H1 (cell line): ENCODE results near the gene ARHGEF12. TPM values are rescaled to one million over a fixed set of nuclear protein-coding genes. Genes with fewer than 3 reads are reported as not detected.
A peak's percentile ranks its signal among the peaks of the same experiment; 100 is the strongest.

Experiments
- CTCF ChIA-PET: fragments of 300-600 bp; sonication (Branson Sonifier 250); formaldehyde crosslinking; loops from one replicate; lab custom pipeline; 2021; ENCODE audit not compliant: partially characterized antibody; lab: Charles Lee
- POLR2A ChIA-PET: fragments of 300-600 bp; sonication (Branson Sonifier 250); formaldehyde crosslinking; loops from one replicate; lab custom pipeline; 2021; ENCODE audit warnings: inconsistent platforms; ENCODE audit not compliant: partially characterized antibody; lab: Charles Lee
- DNase-seq, 2 experiments: peaks; one replicate each; pipeline versions ENCODE4 v3.0.0 to v3.0.0-alpha.2; 2010 to 2022; ENCODE audit warnings: low spot score in 2 of 2, low read depth in 1 of 2, mixed read lengths in 1 of 2
- FAIRE-seq: peaks from 2 replicates; lab custom pipeline; 2011; peaks lifted over from hg19 to GRCh38; lab: Jason Lieb, UNC
- H2AFZ ChIP-seq: 2 replicates; pipeline ENCODE4 v1.8.1; 2012; ENCODE audit warnings: low read length, inconsistent platforms
- H2AK5ac ChIP-seq: 2 replicates; pipeline ENCODE4 v1.6.1; 2013; ENCODE audit warnings: low read depth, low read length
- H2BK120ac ChIP-seq: replicated peaks from 2 replicates; pipeline ENCODE3; 2013; ENCODE audit warnings: low read depth, low read length, inconsistent platforms
- H2BK12ac ChIP-seq: 2 replicates; pipeline ENCODE4 v1.6.1; 2013; ENCODE audit warnings: low read depth, low read length
- H2BK15ac ChIP-seq: 2 replicates; pipeline ENCODE4 v1.6.1; 2013; ENCODE audit warnings: low read length
- H2BK20ac ChIP-seq: 2 replicates; pipeline ENCODE4 v1.6.1; 2013; ENCODE audit warnings: low read length
- H2BK5ac ChIP-seq: 2 replicates; pipeline ENCODE4 v1.6.1; 2013; ENCODE audit warnings: low read depth, low read length
- H3K14ac ChIP-seq: 2 replicates; pipeline ENCODE4 v1.6.1; 2013; ENCODE audit warnings: inconsistent platforms; ENCODE audit not compliant: insufficient read length
- H3K18ac ChIP-seq: 2 replicates; pipeline ENCODE4 v1.6.1; 2013; ENCODE audit warnings: low read length; ENCODE audit errors: extremely low read depth
- H3K23ac ChIP-seq: 2 replicates; pipeline ENCODE4 v1.6.1; 2013; ENCODE audit warnings: inconsistent platforms; ENCODE audit not compliant: insufficient read length
- H3K23me2 ChIP-seq: 2 replicates; pipeline ENCODE4 v1.6.1; 2013; ENCODE audit warnings: low read depth, low read length
- H3K27ac ChIP-seq: 2 replicates; pipeline ENCODE4 v1.6.1; 2011; ENCODE audit warnings: low read depth, low read length, inconsistent platforms
- H3K27me3 ChIP-seq, 4 experiments: replicated peaks in 1 of 4; 1 replicate in 1 of 4; 2 replicates in 3 of 4; pipeline versions ENCODE4 v1.6.1 to v1.8.1; 2011 to 2013; ENCODE audit warnings: low read length in 3 of 4, mild to moderate bottlenecking in 3 of 4, inconsistent platforms in 2 of 4, mixed read lengths in 2 of 4, moderate library complexity in 1 of 4; ENCODE audit not compliant: control insufficient read depth in 3 of 4, insufficient read depth in 3 of 4; ENCODE audit errors: extremely low read depth in 1 of 4
- H3K36me3 ChIP-seq, 4 experiments: 2 replicates each; pipeline versions ENCODE4 v1.6.1 to v1.8.1; 2011 to 2013; ENCODE audit warnings: mild to moderate bottlenecking in 4 of 4, low read length in 3 of 4, moderate library complexity in 2 of 4, control low read depth in 1 of 4, inconsistent platforms in 1 of 4; ENCODE audit not compliant: insufficient read depth in 4 of 4, control insufficient read depth in 2 of 4
- H3K4ac ChIP-seq: replicated peaks from 2 replicates; pipeline ENCODE3; 2013; ENCODE audit warnings: low read length, low read depth, mixed read lengths, inconsistent platforms; ENCODE audit not compliant: insufficient read length
- H3K4me1 ChIP-seq, 4 experiments: replicated peaks in 1 of 4; 1 replicate in 1 of 4; 2 replicates in 3 of 4; pipeline versions ENCODE4 v1.6.1 to v1.8.1; 2011 to 2013; ENCODE audit warnings: low read length in 3 of 4, inconsistent platforms in 2 of 4, mixed read lengths in 1 of 4; ENCODE audit not compliant: insufficient read depth in 4 of 4, control insufficient read depth in 3 of 4
- H3K4me2 ChIP-seq, 2 experiments: 2 replicates each; pipeline versions ENCODE4 v1.6.1 to v1.8.1; 2011 to 2013; ENCODE audit warnings: low read depth in 2 of 2, low read length in 2 of 2, control low read depth in 1 of 2, inconsistent platforms in 1 of 2, mild to moderate bottlenecking in 1 of 2; ENCODE audit not compliant: insufficient read depth in 1 of 2
- H3K4me3 ChIP-seq, 4 experiments: fragments of 200-600, 300-600 bp in 1 of 4; sonication (generic), shearing (Covaris generic), sonication (Bioruptor Twin) in 1 of 4; 2 replicates each; pipeline versions ENCODE4 v1.5.1 to v1.8.1; 2011 to 2016; ENCODE audit warnings: low read length in 4 of 4, low read depth in 3 of 4, control low read depth in 2 of 4, inconsistent platforms in 2 of 4, mild to moderate bottlenecking in 2 of 4, mixed read lengths in 1 of 4, moderate library complexity in 1 of 4; ENCODE audit not compliant: insufficient read depth in 2 of 4; ENCODE audit errors: extremely low read depth in 1 of 4
- H3K56ac ChIP-seq: replicated peaks from 2 replicates; pipeline ENCODE3; 2013; ENCODE audit warnings: low read depth, mild to moderate bottlenecking, mixed read lengths, low read length, inconsistent platforms; ENCODE audit not compliant: insufficient read length
- H3K79me1 ChIP-seq: 2 replicates; pipeline ENCODE4 v1.6.1; 2013; ENCODE audit warnings: low read depth, low read length, control low read depth
- H3K79me2 ChIP-seq, 2 experiments: 2 replicates each; pipeline versions ENCODE4 v1.6.1 to v1.8.1; 2012 to 2013; ENCODE audit warnings: low read length in 2 of 2, mild to moderate bottlenecking in 2 of 2, inconsistent platforms in 1 of 2; ENCODE audit not compliant: insufficient read depth in 2 of 2, control insufficient read depth in 1 of 2
- H3K9ac ChIP-seq, 4 experiments: replicated peaks in 1 of 4; 1 replicate in 1 of 4; 2 replicates in 3 of 4; pipeline versions ENCODE4 v1.6.1 to v1.8.1; 2011 to 2013; ENCODE audit warnings: low read depth in 3 of 4, low read length in 3 of 4, control low read depth in 2 of 4, mild to moderate bottlenecking in 2 of 4, moderate library complexity in 2 of 4, inconsistent platforms in 1 of 4; ENCODE audit errors: extremely low read depth in 1 of 4
- H3K9me3 ChIP-seq, 2 experiments: 2 replicates each; pipeline versions ENCODE4 v1.6.1 to v1.8.1; 2012 to 2013; ENCODE audit warnings: mild to moderate bottlenecking in 2 of 2, moderate library complexity in 2 of 2, control low read depth in 1 of 2, inconsistent platforms in 1 of 2, low read depth in 1 of 2, low read length in 1 of 2, mixed read lengths in 1 of 2; ENCODE audit not compliant: insufficient read depth in 2 of 2
- H4K20me1 ChIP-seq, 2 experiments: replicated peaks in 1 of 2; 2 replicates each; pipeline versions ENCODE3 to v1.8.1; 2011 to 2013; ENCODE audit warnings: inconsistent platforms in 2 of 2, low read length in 2 of 2, mild to moderate bottlenecking in 1 of 2; ENCODE audit not compliant: insufficient read depth in 2 of 2, control insufficient read depth in 1 of 2
- H4K5ac ChIP-seq: 2 replicates; pipeline ENCODE4 v1.6.1; 2013; ENCODE audit warnings: low read length, low read depth, mixed read lengths, inconsistent platforms; ENCODE audit not compliant: insufficient read length
- H4K8ac ChIP-seq: 2 replicates; pipeline ENCODE4 v1.8.0; 2013; ENCODE audit warnings: mild to moderate bottlenecking, moderate library complexity, low read length, inconsistent platforms; ENCODE audit not compliant: insufficient read depth; ENCODE audit errors: extremely low read depth
- H4K91ac ChIP-seq: replicated peaks from 2 replicates; pipeline ENCODE3; 2013; ENCODE audit warnings: low read length, mixed read lengths, inconsistent platforms; ENCODE audit not compliant: insufficient read length
- CHD2 ChIP-seq: IDR thresholded peaks from 2 replicates; pipeline ENCODE4 v1.6.1; 2012; ENCODE audit warnings: low read length, improper control_type of control experiment
- WGBS, 2 experiments: shearing (Covaris generic) in 1 of 2; methylation state at CpG; one replicate each; pipeline versions ENCODE4 v1.1.6 to v1.1.7; 2013 to 2015; ENCODE audit warnings: low lambda C conversion rate in 2 of 2, mixed read lengths in 2 of 2, inconsistent platforms in 1 of 2, low coverage in 1 of 2, missing lambda C conversion rate in 1 of 2; ENCODE audit not compliant: insufficient replicate concordance in 2 of 2, insufficient coverage in 1 of 2, insufficient read length in 1 of 2; ENCODE audit errors: extremely low coverage in 1 of 2, missing lambda C conversion rate in 1 of 2; 5-methylcytosine and 5-hydroxymethylcytosine counted together
- polyA plus RNA-seq, 7 experiments: library from polyadenylated mRNA; depleted of rRNA in 3 of 7; stranded (reverse) in 5 of 7; unstranded in 2 of 7; fragments of >200 nt in 5 of 7; fragments of 200-250 nt in 2 of 7; gene quantifications; 1 replicate in 5 of 7; 2 replicates in 1 of 7; 4 replicates in 1 of 7; pipeline versions ENCODE4 v1.2.1 to v1.2.3, GENCODE V29; 2011 to 2013; ENCODE audit warnings: missing spikeins in 2 of 7, mixed read lengths in 2 of 7
- total RNA-seq: library from RNA; stranded (reverse); fragmentation: NEBNext Ultra II Directional; extraction: Animal tissue kit (Norgen Biotek cat#: 25700); gene quantifications from 2 replicates; pipeline ENCODE4 v1.2.1, GENCODE V29; 2021

ARHGEF12 gene
- total and polyA plus RNA-seq, 2 of the 8 experiments (the other 6 are each of a cell fraction or from before 2014, with no cell fraction given), result 5.1 to 33.7 TPM

DNA sequence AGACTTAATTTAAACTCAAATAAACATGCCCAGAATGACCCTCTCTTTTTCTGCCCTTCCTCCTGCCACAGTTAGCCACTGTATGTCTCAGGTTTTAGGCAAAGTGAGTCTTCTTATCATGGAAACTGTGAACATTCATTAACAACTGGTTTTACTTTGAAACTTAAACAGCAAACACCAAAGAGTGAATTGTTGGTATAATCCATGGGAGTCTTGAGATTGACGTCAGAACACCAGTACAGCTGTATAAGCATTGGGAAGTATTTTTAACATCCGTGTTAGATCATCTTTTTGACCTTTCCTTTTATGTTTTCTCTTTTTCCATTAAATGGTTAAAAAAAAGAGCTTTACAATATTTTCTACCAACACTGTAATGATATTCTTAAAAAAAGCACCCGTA lies 38.9 kb downstream of the ARHGEF12 start:
- ChIA-PET POLR2A (interaction anchor here (1.0 kb wide), 1 partner anchor 39 kb away, joined by 3 read pairs; the partner anchor contains the start of gene ARHGEF12), CTCF (interaction anchor here (0.7 to 1.9 kb wide), 3 partner anchors 8 to 40 kb away, joined by 4 to 8 read pairs (median 6); partner anchors contain the start of gene ARHGEF12)
- peaks cover 0 to 65% of the 10 kb centered on the region in 2 experiments; a peak in 2 of 4 replicates for H3K79me2 ChIP-seq
- no peak overlapping the region for H3K18ac ChIP-seq
- H2AK5ac ChIP-seq, result no peak overlapping the region
- no peak overlapping the region for H3K4me2 ChIP-seq
- no peak overlapping the region for H3K23ac ChIP-seq
- H2BK20ac ChIP-seq, result no peak overlapping the region
- no peak overlapping the region for H4K5ac ChIP-seq
- H3K4me3 ChIP-seq, result no peak overlapping the region
- H3K36me3 ChIP-seq, result peaks cover 0 to 3% (median 0%) of the 10 kb centered on the region in 4 experiments; a peak in 2 of 8 replicates
- no peak overlapping the region for H3K56ac ChIP-seq
- H4K20me1 ChIP-seq, result no peaks in the 10 kb centered on the region
- H2BK15ac ChIP-seq, result no peak overlapping the region
- H3K27ac ChIP-seq, result no peak overlapping the region
- H3K9me3 ChIP-seq, result peaks cover 5 to 14% of the 10 kb centered on the region in 2 experiments; a peak in 2 of 4 replicates
- H3K23me2 ChIP-seq, result no peaks in the 10 kb centered on the region
- no peak overlapping the region for H2BK12ac ChIP-seq
- H2AFZ ChIP-seq, result no peak overlapping the region
- DNase-seq (no peak), FAIRE-seq (no peak)
- no peak overlapping the region for H3K4ac ChIP-seq
- no peak overlapping the region for H2BK5ac ChIP-seq
- no peak overlapping the region for H4K8ac ChIP-seq
- H3K79me1 ChIP-seq, result no peaks in the 10 kb centered on the region
- H3K4me1 ChIP-seq, result no peaks in the 10 kb centered on the region
- no peak overlapping the region for H3K14ac ChIP-seq
- H2BK120ac ChIP-seq, result no peak overlapping the region
- peak overlapping the region in 1 of 4 experiments; percentile 43; a peak in 1 of 7 replicates for H3K9ac ChIP-seq
- H4K91ac ChIP-seq, result no peak overlapping the region
- H3K27me3 ChIP-seq, result no peaks in the 10 kb centered on the region
- no peak for TF ChIP-seq CHD2
- 76% methylated on average over 3 of the region's 3 CpGs; no CpG with 5 or more reads in 1 of the 2 experiments for WGBS, 2 experiments
